Osteoblast (primary cell): ENCODE data around the gene OBI1. TPM values are rescaled to one million over a fixed set of nuclear protein-coding genes. Genes with fewer than 3 reads are reported as not detected.

Experiments used
- DNase-seq: peaks from one replicate; pipeline ENCODE4 v3.0.0; 2011; ENCODE audit warnings: low spot score, mixed read lengths; ENCODE audit not compliant: insufficient read length; ENCODE audit errors: missing footprints
- H2AFZ ChIP-seq: 2 replicates; pipeline ENCODE4 v1.6.0; 2011; ENCODE audit warnings: mild to moderate bottlenecking, low read length
- H3K27ac ChIP-seq: 2 replicates; pipeline ENCODE4 v1.5.1; 2011; ENCODE audit warnings: mild to moderate bottlenecking, low read depth, low read length, moderate library complexity
- H3K27me3 ChIP-seq: 2 replicates; pipeline ENCODE4 v1.6.0; 2012; ENCODE audit warnings: mild to moderate bottlenecking, control low read depth, inconsistent platforms, low read length, moderate library complexity; ENCODE audit not compliant: insufficient read depth
- H3K36me3 ChIP-seq: 2 replicates; pipeline ENCODE4 v1.5.1; 2011; ENCODE audit warnings: mild to moderate bottlenecking, low read length, control low read depth, moderate library complexity; ENCODE audit not compliant: insufficient read depth
- H3K4me1 ChIP-seq: 2 replicates; pipeline ENCODE4 v1.5.1; 2011; ENCODE audit warnings: mild to moderate bottlenecking, low read length, control low read depth, moderate library complexity; ENCODE audit not compliant: insufficient read depth
- H3K4me2 ChIP-seq: 2 replicates; pipeline ENCODE4 v1.6.0; 2011; ENCODE audit warnings: mild to moderate bottlenecking, low read length; ENCODE audit not compliant: insufficient read depth
- H3K4me3 ChIP-seq: fragments of 200-600 bp; sonication (generic); 3 replicates; pipeline ENCODE4 v1.5.1; 2012; ENCODE audit warnings: mild to moderate bottlenecking, low read length, inconsistent platforms; ENCODE audit not compliant: insufficient read depth
- H3K79me2 ChIP-seq: 2 replicates; pipeline ENCODE4 v1.6.0; 2012; ENCODE audit warnings: mild to moderate bottlenecking, low read length, control low read depth, inconsistent platforms; ENCODE audit not compliant: insufficient read depth
- H3K9me3 ChIP-seq: 2 replicates; pipeline ENCODE4 v1.5.1; 2011; ENCODE audit warnings: low read depth, low read length, control low read depth
- H4K20me1 ChIP-seq: 2 replicates; pipeline ENCODE4 v1.6.0; 2012; ENCODE audit warnings: mild to moderate bottlenecking, low read length, control low read depth; ENCODE audit not compliant: insufficient read depth
- total RNA-seq: library from RNA; depleted of rRNA; stranded (reverse); fragments of >200 nt; gene quantifications from 2 replicates; pipeline ENCODE4 v1.2.3, GENCODE V29; 2012
- TF ChIP-seq, protein P1 (sequence below): IDR thresholded peaks from 2 replicates; pipeline ENCODE4 v1.5.1; 2011; ENCODE audit warnings: mild to moderate bottlenecking, low read depth, low read length, moderate library complexity; ENCODE audit errors: extremely low read depth

OBI1 gene
- total RNA-seq, 1 donor: 12.7 TPM

DNA sequence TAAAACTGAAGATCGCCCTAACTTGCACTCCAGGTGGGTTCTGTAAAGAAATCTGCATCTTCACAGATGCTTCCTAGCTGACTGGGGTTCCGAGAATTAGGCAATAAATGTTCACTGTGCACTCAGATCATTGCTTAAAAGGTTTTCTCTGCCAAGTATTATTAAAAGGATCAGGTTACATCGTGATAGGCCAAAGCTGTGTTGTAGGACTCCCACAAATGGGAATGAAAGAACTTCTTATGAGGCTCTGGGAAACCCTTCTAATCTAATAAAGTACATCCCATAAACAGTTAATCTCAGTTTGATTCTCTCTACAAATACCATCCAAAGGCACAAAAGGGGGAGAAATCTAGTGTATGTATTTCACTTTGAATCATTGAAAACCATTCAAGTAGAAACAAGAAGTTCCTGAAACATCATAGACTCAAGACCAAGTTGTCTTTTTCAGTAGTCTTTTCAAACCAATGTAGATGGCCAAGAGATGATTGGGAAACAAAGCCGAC lies 48.5 kb downstream of the OBI1 start:
- Histone ChIP-seq H3K36me3 (no peaks in the 10 kb centered on the region), H3K27ac (no peak overlapping the region), H3K4me1 (peaks cover 7% of the 10 kb centered on the region), H2AFZ (no peak overlapping the region), H3K27me3 (peaks cover 58% of the 10 kb centered on the region), H4K20me1 (peaks cover 8% of the 10 kb centered on the region), H3K79me2 (no peaks in the 10 kb centered on the region), H3K9me3 (no peaks in the 10 kb centered on the region), H3K4me2 (no peak overlapping the region), H3K4me3 (no peak overlapping the region)
- no peak for DNase-seq
- TF ChIP-seq, protein P1, sequence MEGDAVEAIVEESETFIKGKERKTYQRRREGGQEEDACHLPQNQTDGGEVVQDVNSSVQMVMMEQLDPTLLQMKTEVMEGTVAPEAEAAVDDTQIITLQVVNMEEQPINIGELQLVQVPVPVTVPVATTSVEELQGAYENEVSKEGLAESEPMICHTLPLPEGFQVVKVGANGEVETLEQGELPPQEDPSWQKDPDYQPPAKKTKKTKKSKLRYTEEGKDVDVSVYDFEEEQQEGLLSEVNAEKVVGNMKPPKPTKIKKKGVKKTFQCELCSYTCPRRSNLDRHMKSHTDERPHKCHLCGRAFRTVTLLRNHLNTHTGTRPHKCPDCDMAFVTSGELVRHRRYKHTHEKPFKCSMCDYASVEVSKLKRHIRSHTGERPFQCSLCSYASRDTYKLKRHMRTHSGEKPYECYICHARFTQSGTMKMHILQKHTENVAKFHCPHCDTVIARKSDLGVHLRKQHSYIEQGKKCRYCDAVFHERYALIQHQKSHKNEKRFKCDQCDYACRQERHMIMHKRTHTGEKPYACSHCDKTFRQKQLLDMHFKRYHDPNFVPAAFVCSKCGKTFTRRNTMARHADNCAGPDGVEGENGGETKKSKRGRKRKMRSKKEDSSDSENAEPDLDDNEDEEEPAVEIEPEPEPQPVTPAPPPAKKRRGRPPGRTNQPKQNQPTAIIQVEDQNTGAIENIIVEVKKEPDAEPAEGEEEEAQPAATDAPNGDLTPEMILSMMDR: no peak

DNA sequence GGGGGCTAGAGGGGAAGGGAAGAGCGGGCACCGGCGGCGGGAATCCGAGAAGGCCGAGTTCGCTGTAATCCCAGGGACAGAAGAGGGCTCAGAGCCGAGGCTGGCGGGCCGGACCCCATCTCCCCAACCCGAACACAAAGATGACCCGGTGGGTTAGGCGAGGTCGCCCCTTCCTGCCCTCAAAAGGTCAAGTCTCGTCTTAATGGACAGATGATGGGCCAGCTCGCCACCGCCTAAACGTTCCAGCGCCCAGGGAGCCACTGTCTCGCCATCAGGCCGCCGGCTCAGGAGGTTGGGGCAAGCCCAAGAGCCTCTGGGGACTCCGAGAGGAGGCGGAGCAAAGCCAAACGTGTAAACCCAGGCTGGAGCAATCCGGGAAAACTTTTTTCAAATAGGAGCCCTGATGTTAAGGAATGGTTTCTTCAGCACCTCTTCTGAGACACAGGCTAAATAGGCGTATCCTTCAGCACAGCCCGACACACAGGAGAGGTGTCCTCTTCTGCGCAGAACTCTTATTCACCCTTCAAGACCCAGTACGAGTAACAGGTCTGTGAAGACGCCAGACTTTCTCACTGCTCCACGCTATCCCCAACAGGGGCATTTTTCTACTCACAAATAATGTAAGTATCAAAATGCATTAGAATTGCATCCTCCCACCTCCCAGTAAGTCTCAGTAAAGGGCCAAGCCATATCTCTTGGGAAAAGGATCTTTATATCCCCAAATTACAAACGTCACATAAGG lies 49.3 kb downstream of the OBI1 start:
- TF ChIP-seq, protein P1: no peak

GRCh38 chr13:78608688-78609463 lies 50.1 kb downstream of the OBI1 start:
- peaks cover 74% of the 10 kb centered on the region for H3K27me3 ChIP-seq
- H3K9me3 ChIP-seq: no peaks in the 10 kb centered on the region

More for the DNA sequence above, 49.3 kb downstream of the OBI1 start:
- H3K27me3 ChIP-seq: peaks cover 66% of the 10 kb centered on the region
- peaks cover 8% of the 10 kb centered on the region for H4K20me1 ChIP-seq
- H3K4me2 ChIP-seq: peak overlapping the region; percentile 76
- no peak overlapping the region for H2AFZ ChIP-seq
- no peaks in the 10 kb centered on the region for H3K9me3 ChIP-seq
- H3K4me3 ChIP-seq: peak overlapping the region; percentile 66
- DNase-seq: peak; percentile 81
- peaks cover 7% of the 10 kb centered on the region for H3K4me1 ChIP-seq
- no peaks in the 10 kb centered on the region for H3K79me2 ChIP-seq
- no peaks in the 10 kb centered on the region for H3K36me3 ChIP-seq
- no peak overlapping the region for H3K27ac ChIP-seq

More at GRCh38 chr13:78608688-78609463, 50.1 kb downstream of the OBI1 start:
- Histone ChIP-seq H4K20me1 (peaks cover 8% of the 10 kb centered on the region), H3K27ac (no peak overlapping the region), H3K4me1 (peaks cover 7% of the 10 kb centered on the region), H3K4me2 (peak overlapping the region; percentile 76), H3K79me2 (no peaks in the 10 kb centered on the region), H3K36me3 (no peaks in the 10 kb centered on the region), H2AFZ (no peak overlapping the region), H3K4me3 (peak overlapping the region; percentile 66)
- DNase-seq: no peak
- TF ChIP-seq, protein P1: no peak
